HUDEP-2 (cell line): ENCODE measurements around the gene MAPKBP1.
"Not testable (repeated sequence)": the region's sequence is repeated elsewhere in the genome, so short reads cannot be mapped to it uniquely, and the experiment has no call there.

ENCODE experiments used
- DNase-seq, 76 experiments: peaks; one replicate each; lab custom pipeline; 2025; ENCODE audit not compliant: unreplicated experiment in 76 of 76; lab: John Stamatoyannopoulos, UW

Gene MAPKBP1

GRCh38 chr15:41774062-41774881, at the start of gene MAPKBP1:
MAPKBP1 (plus strand) TSS chr15:41774484; CDS start chr15:41775276, 792 bp downstream.
- peak in 75 of 76 experiments; percentile 63 to 98 (median 96) for DNase-seq

- no peak for DNase-seq
Measured at GRCh38 chr15:41727143-41727542, 47.1 kb upstream of the MAPKBP1 start.

GRCh38 chr15:41728061-41728460, 46.2 kb upstream of the MAPKBP1 start:
- not testable (repeated sequence) for DNase-seq

GRCh38 chr15:41730543-41730942, 43.7 kb upstream of the MAPKBP1 start:
- DNase-seq: peak in 2 of 76 experiments; percentile 10 to 11

- no peak for DNase-seq
Measured at GRCh38 chr15:41732483-41732882, 41.8 kb upstream of the MAPKBP1 start.

- DNase-seq: no peak
Measured at GRCh38 chr15:41734079-41734478, 40.2 kb upstream of the MAPKBP1 start.

GRCh38 chr15:41735046-41735445, 39.2 kb upstream of the MAPKBP1 start:
- no peak for DNase-seq

- DNase-seq: not testable (repeated sequence)
Measured at GRCh38 chr15:41735492-41735891, 38.8 kb upstream of the MAPKBP1 start.

GRCh38 chr15:41746802-41747201, 27.5 kb upstream of the MAPKBP1 start:
- DNase-seq: no peak

GRCh38 chr15:41756198-41756597, 18.1 kb upstream of the MAPKBP1 start:
- DNase-seq: no peak

- DNase-seq: peak in 57 of 76 experiments; percentile 6 to 70 (median 36)
Measured at GRCh38 chr15:41772720-41773331, 1.5 kb upstream of the MAPKBP1 start.

GRCh38 chr15:41773332-41773728, 954 bp upstream of the MAPKBP1 start:
- no peak for DNase-seq

- DNase-seq: peak in 1 of 76 experiments; percentile 43
Measured at GRCh38 chr15:41773729-41774061, 589 bp upstream of the MAPKBP1 start.

GRCh38 chr15:41774882-41775417, 666 bp downstream of the MAPKBP1 start:
- peak in 1 of 76 experiments; percentile 59 for DNase-seq

GRCh38 chr15:41775651-41776050, 1.4 kb downstream of the MAPKBP1 start:
- peak in 11 of 76 experiments; percentile 2 to 42 (median 16) for DNase-seq

GRCh38 chr15:41777421-41777973, 3.2 kb downstream of the MAPKBP1 start:
- DNase-seq: no peak

GRCh38 chr15:41778521-41778920, 4.2 kb downstream of the MAPKBP1 start:
- DNase-seq: no peak

GRCh38 chr15:41779662-41780157, 5.4 kb downstream of the MAPKBP1 start:
- no peak for DNase-seq

GRCh38 chr15:41780266-41780665, 6.0 kb downstream of the MAPKBP1 start:
- no peak for DNase-seq

GRCh38 chr15:41780727-41781126, 6.4 kb downstream of the MAPKBP1 start:
- DNase-seq: no peak
